Measurements from ENCODE around the gene ERBB2. TPM values are rescaled to one million over a fixed set of nuclear protein-coding genes. Genes with fewer than 3 reads are reported as not detected.

Gene ERBB2
- total and polyA plus RNA-seq, 2 of the 13 experiments (the other 11 are each of a cell fraction or from before 2014, with no cell fraction given) = 57.7 to 64.1 TPM

GRCh38 chr17:39739885-39740356 is 40.1 kb downstream of the ERBB2 start (continued):
- no peak for TF ChIP-seq GABPA (IDR thresholded peaks at IDR 0.05; ENCODE audit: low read depth, low read length)
- TF ChIP-seq GABPA (CRISPR knock-in tag; IDR thresholded peaks at IDR 0.05; ENCODE audit: low read depth) = no peak
- TF ChIP-seq ZBTB8A (CRISPR knock-in tag; IDR thresholded peaks at IDR 0.05; ENCODE audit: borderline replicate concordance, low read depth) = no peak
- no peak for TF ChIP-seq KLF6 (CRISPR knock-in tag; IDR thresholded peaks at IDR 0.05)
- TF ChIP-seq MTF1 (CRISPR knock-in tag; IDR thresholded peaks at IDR 0.05) = no peak
- TF ChIP-seq ARNT (IDR thresholded peaks at IDR 0.05) = no peak
- TF ChIP-seq ZUFSP (CRISPR knock-in tag; IDR thresholded peaks at IDR 0.05; ENCODE audit: borderline replicate concordance) = no peak
- TF ChIP-seq CSRNP1 (CRISPR knock-in tag; IDR thresholded peaks at IDR 0.05) = 0 out of 2 replicates have a peak, but pooled peaks have one; percentile 5
- no peak for TF ChIP-seq HMGXB3 (CRISPR knock-in tag; IDR thresholded peaks at IDR 0.05; ENCODE audit: borderline replicate concordance)
- no peak for TF ChIP-seq HNF1A (IDR thresholded peaks at IDR 0.05; ENCODE audit: low read depth)
- TF ChIP-seq HNF1A (CRISPR knock-in tag; IDR thresholded peaks at IDR 0.05; ENCODE audit: borderline replicate concordance) = no peak
- no peak for TF ChIP-seq ZNF124 (CRISPR knock-in tag; IDR thresholded peaks at IDR 0.05)
- no peak for TF ChIP-seq MAZ (IDR thresholded peaks at IDR 0.05; ENCODE audit: borderline replicate concordance, low read depth, low read length)
- TF ChIP-seq MAZ (CRISPR knock-in tag; IDR thresholded peaks at IDR 0.05; ENCODE audit: low read depth) = no peak
